Activated B cell treated with CpG ODN at 0.5 μM for 24 hours (primary cell): ENCODE measurements around the gene SFXN2. TPM values are rescaled to one million over a fixed set of nuclear protein-coding genes. Genes with fewer than 3 reads are reported as not detected.

Experiments used
- ATAC-seq: fragments of 200-7000 bp; cut with Tn5 transposase; one replicate; pipeline ENCODE4 v1.10.0; 2021; ENCODE audit warnings: low read depth, mild to moderate bottlenecking, moderate library complexity
- CTCF ChIA-PET: fragments of 350-600 bp; sonication (Branson Sonifier 250); formaldehyde crosslinking; loops from one replicate; lab custom pipeline; 2021; ENCODE audit warnings: antibody characterized with exemption; lab: Charles Lee
- POLR2A ChIA-PET: fragments of 350-600 bp; sonication (Branson Sonifier 250); formaldehyde crosslinking; loops from one replicate; lab custom pipeline; 2021; ENCODE audit warnings: antibody characterized with exemption; lab: Charles Lee
- DNase-seq: peaks from one replicate; pipeline ENCODE4 v3.0.0; 2022
- H3K27ac Mint-ChIP-seq: one replicate; pipeline ENCODE4 v1.8.0; 2020; ENCODE audit warnings: mixed read lengths
- H3K27me3 Mint-ChIP-seq: one replicate; pipeline ENCODE4 v1.8.0; 2021; ENCODE audit warnings: mixed read lengths
- H3K36me3 Mint-ChIP-seq: one replicate; pipeline ENCODE4 v1.8.0; 2021; ENCODE audit warnings: low read depth, mixed read lengths
- H3K4me1 Mint-ChIP-seq: one replicate; pipeline ENCODE4 v1.8.0; 2021; ENCODE audit warnings: mixed read lengths
- H3K4me3 Mint-ChIP-seq: one replicate; pipeline ENCODE4 v1.8.0; 2020; ENCODE audit warnings: mild to moderate bottlenecking, mixed read lengths
- H3K9me3 Mint-ChIP-seq: one replicate; pipeline ENCODE4 v1.8.0; 2020; ENCODE audit warnings: mixed read lengths
- CTCF ChIP-seq: fragments of 200-600 bp; IDR thresholded peaks from one replicate; pipeline ENCODE4 v1.8.0; 2022; ENCODE audit warnings: antibody characterized with exemption, mild to moderate bottlenecking
- intact Hi-C: fragments of 100-400 bp; cut with micrococcal nuclease; formaldehyde crosslinking; loops from one replicate; pipeline ENCODE4 v1.15.1; 2024
- total RNA-seq: library from RNA; stranded (reverse); gene quantifications from 2 replicates; pipeline ENCODE4 v1.2.3, GENCODE V29; 2022

The SFXN2 gene
- total RNA-seq, 1 donor from 2014 or later = 28.9 TPM

GRCh38 chr10:102765336-102765735, 50.9 kb downstream of the SFXN2 start:
- Mint-ChIP-seq H3K36me3 (peaks cover 32% of the 10 kb centered on the region), H3K4me1 (peaks cover 17% of the 10 kb centered on the region), H3K27me3 (no peaks in the 10 kb centered on the region), H3K9me3 (no peaks in the 10 kb centered on the region), H3K4me3 (no peak overlapping the region), H3K27ac (no peak overlapping the region)
- intact Hi-C loops = no loop called here
- ChIA-PET CTCF (no interaction called here), POLR2A (interaction anchor here (0.6 kb wide), 1 partner anchor 422 kb away, joined by 7 read pairs; no protein-coding TSS in a partner anchor)
- DNase-seq (no peak), ATAC-seq (no peak)
- TF ChIP-seq CTCF = no peak

- intact Hi-C loops = no loop called here
- H3K4me3 Mint-ChIP-seq = no peak overlapping the region
- H3K27me3 Mint-ChIP-seq = no peaks in the 10 kb centered on the region
- H3K27ac Mint-ChIP-seq = no peak overlapping the region
- CTCF ChIA-PET = no interaction called here
- no peak for TF ChIP-seq CTCF
- DNase-seq = no peak
- H3K36me3 Mint-ChIP-seq = peaks cover 26% of the 10 kb centered on the region
- POLR2A ChIA-PET = no interaction called here
- H3K9me3 Mint-ChIP-seq = no peaks in the 10 kb centered on the region
- H3K4me1 Mint-ChIP-seq = peaks cover 28% of the 10 kb centered on the region
- ATAC-seq = no peak
Measured at GRCh38 chr10:102767428-102768160, 53.2 kb downstream of the SFXN2 start.

GRCh38 chr10:102769375-102770107, 55.1 kb downstream of the SFXN2 start:
- ChIA-PET CTCF (no interaction called here), POLR2A (no interaction called here)
- TF ChIP-seq CTCF = no peak
- H3K27me3 Mint-ChIP-seq = no peaks in the 10 kb centered on the region
- intact Hi-C loops = no loop called here
- no peaks in the 10 kb centered on the region for H3K9me3 Mint-ChIP-seq
- peaks cover 22% of the 10 kb centered on the region for H3K36me3 Mint-ChIP-seq
- no peak for ATAC-seq
- peaks cover 47% of the 10 kb centered on the region for H3K4me1 Mint-ChIP-seq
- H3K27ac Mint-ChIP-seq = no peak overlapping the region
- no peak overlapping the region for H3K4me3 Mint-ChIP-seq
- no peak for DNase-seq

GRCh38 chr10:102770108-102770482, 55.7 kb downstream of the SFXN2 start:
- Mint-ChIP-seq H3K4me3 (no peak overlapping the region), H3K9me3 (no peaks in the 10 kb centered on the region), H3K27me3 (no peaks in the 10 kb centered on the region), H3K36me3 (peaks cover 22% of the 10 kb centered on the region), H3K27ac (peak overlapping the region; percentile 11), H3K4me1 (peaks cover 50% of the 10 kb centered on the region)
- ATAC-seq (no peak), DNase-seq (no peak)
- POLR2A ChIA-PET = no interaction called here
- CTCF ChIA-PET = no interaction called here
- no peak for TF ChIP-seq CTCF
- intact Hi-C loops = no loop called here

GRCh38 chr10:102770792-102771191, 56.4 kb downstream of the SFXN2 start:
- Mint-ChIP-seq H3K4me3 (no peak overlapping the region), H3K4me1 (peaks cover 55% of the 10 kb centered on the region), H3K27me3 (no peaks in the 10 kb centered on the region), H3K36me3 (peaks cover 17% of the 10 kb centered on the region), H3K9me3 (no peaks in the 10 kb centered on the region), H3K27ac (no peak overlapping the region)
- DNase-seq = no peak
- intact Hi-C loops = no loop called here
- no peak for TF ChIP-seq CTCF
- no peak for ATAC-seq
- ChIA-PET CTCF (no interaction called here), POLR2A (no interaction called here)
